ENCODE measurements around the gene ORMDL2.
"Not testable (repeated sequence)": the region's sequence is repeated elsewhere in the genome, so short reads cannot be mapped to it uniquely, and the experiment has no call there.

ORMDL2 gene

DNA sequence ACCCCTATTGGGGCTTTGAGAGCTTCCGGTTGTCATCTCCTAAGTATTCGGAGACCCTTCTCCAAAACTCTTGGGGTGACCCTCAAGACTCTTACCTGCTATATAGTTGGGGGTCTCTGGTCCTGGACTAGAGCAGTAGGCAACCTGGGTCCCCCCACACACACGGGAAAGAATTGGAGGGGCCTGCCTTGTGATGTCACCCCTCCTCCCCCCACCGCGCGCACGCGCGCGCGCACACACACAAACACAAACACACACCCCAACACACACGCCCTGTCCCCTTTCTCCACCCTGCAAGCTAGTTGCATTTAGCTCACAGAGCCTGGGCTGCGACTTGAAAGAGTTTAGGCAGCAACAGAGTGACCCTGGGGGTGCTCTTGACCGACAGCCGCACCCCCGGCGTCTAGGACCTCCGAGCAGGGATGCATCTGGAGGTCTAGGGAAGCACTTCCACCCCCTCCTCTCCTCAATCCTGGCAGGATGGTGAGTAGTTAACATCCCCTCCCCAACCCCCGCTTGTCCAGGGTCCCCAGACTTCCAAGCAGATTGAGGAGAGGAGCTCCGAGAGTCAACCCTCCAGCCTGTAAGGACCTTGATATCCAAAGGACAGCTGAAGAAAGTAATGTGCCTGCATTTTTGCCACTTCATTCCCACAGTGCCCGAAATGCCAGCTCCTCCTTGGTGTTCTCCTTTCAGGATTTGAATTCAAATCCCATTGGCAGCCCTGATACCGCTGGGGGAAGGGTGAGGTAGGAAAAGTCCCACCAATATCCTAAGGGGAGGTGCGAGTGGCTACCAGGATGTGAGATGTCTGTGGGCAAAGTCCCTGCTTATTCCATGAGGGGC is 13.0 kb downstream of the ORMDL2 start:
- in situ Hi-C loops (cut with HindIII; ENCODE audit: low sequenced_read_pairs), result no loop called here
- peak overlapping the region; percentile 82 for H3K4me3 ChIP-seq (ENCODE audit: low read depth, low read length)
- DNase-seq (ENCODE audit: low read depth, low spot score), result peak; percentile 77
- TF ChIP-seq, protein P1, sequence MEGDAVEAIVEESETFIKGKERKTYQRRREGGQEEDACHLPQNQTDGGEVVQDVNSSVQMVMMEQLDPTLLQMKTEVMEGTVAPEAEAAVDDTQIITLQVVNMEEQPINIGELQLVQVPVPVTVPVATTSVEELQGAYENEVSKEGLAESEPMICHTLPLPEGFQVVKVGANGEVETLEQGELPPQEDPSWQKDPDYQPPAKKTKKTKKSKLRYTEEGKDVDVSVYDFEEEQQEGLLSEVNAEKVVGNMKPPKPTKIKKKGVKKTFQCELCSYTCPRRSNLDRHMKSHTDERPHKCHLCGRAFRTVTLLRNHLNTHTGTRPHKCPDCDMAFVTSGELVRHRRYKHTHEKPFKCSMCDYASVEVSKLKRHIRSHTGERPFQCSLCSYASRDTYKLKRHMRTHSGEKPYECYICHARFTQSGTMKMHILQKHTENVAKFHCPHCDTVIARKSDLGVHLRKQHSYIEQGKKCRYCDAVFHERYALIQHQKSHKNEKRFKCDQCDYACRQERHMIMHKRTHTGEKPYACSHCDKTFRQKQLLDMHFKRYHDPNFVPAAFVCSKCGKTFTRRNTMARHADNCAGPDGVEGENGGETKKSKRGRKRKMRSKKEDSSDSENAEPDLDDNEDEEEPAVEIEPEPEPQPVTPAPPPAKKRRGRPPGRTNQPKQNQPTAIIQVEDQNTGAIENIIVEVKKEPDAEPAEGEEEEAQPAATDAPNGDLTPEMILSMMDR (IDR thresholded peaks at IDR 0.05; ENCODE audit: low read depth, low read length), result no peak

DNA sequence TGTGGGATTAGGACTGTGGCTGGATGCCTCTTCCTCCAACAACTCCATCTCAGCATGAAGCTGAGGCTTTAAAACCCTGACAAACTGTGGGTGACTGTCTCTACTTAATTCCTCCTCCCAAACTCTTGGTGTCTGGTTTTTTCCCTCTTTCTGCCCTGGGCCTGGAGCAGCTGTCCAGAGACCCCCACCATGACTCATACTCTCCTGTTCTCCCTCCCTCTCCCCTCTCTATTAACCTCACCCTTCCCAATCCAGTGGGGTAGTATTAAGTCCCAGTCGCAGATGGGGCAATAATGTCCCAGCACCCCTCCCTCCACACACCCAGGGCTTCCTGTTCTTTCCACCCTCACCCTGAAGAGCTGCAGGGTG is 13.6 kb downstream of the ORMDL2 start:
- no peak for DNase-seq (ENCODE audit: low read depth, low spot score)
- peak overlapping the region; percentile 82 for H3K4me3 ChIP-seq (ENCODE audit: low read depth, low read length)
- in situ Hi-C loops (cut with HindIII; ENCODE audit: low sequenced_read_pairs), result no loop called here
- TF ChIP-seq, protein P1 (IDR thresholded peaks at IDR 0.05; ENCODE audit: low read depth, low read length), result no peak

DNA sequence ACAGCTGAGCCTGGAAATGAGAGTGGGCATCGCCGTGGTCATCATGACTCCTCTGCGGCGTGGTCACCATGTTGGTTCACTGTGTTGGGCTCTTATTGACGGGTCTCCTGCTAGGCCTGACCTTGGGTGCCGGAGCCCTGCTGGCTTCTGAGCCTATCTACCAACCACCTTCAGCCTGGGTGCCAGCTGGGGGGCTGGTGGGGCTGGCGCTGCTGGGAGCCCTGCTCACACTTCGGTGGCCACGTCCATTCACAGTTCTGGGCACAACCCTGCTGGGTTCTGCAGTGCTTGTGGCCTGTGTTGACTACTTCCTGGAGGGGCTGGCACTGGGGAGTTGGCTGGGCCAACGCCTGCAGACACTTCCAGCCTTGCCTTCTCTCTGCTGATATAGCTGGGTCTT is 15.2 kb downstream of the ORMDL2 start:
- no peak for DNase-seq (ENCODE audit: low read depth, low spot score)
- H3K4me3 ChIP-seq (ENCODE audit: low read depth, low read length), result no peak overlapping the region
- TF ChIP-seq, protein P1 (IDR thresholded peaks at IDR 0.05; ENCODE audit: low read depth, low read length), result no peak
- in situ Hi-C loops (cut with HindIII; ENCODE audit: low sequenced_read_pairs), result no loop called here

DNA sequence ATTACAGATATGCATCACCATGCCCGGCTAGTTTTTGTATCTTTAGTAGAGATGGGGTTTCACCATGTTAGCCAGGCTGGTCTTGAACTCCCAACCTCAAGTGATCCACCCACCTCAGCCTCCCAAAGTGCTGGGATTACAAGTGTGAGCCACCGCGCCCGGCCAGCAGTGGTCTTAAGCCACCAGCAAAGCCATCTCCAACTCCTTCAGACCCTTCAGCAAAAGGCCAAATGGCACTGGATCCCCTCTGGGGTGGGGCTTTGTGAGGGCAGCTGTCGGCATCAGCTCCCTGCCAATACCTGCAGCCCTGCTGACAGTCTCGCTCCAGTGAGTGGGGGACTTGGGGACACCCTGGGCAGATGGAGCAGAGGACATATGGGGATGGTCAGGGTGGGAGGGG is 16.6 kb downstream of the ORMDL2 start:
- in situ Hi-C loops (cut with HindIII; ENCODE audit: low sequenced_read_pairs); DNase-seq (ENCODE audit: low read depth, low spot score); H3K4me3 ChIP-seq (ENCODE audit: low read depth, low read length): not testable (repeated sequence)

DNA sequence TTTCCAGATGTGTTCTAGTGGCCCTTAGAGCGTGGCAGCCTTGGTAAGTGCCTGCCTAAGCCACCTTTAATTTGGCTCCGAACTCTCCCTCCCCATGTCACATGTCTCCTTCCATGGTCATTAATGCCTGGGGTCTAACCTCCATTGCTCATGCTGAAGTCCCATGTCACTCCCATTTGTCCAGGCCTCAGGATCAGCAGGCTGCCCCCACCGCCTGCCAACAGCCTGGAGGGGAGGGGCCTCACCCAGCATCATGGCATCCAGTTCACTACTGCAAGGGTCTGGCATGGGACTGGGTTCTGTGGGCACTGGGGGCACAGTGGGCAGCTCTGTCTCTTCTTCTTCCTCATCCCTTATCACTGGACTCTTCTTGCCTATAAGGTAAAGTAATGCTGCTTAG is 20.5 kb downstream of the ORMDL2 start:
- TF ChIP-seq, protein P1 (IDR thresholded peaks at IDR 0.05; ENCODE audit: low read depth, low read length), result no peak
- H3K4me3 ChIP-seq (ENCODE audit: low read depth, low read length), result no peak overlapping the region
- no peak for DNase-seq (ENCODE audit: low read depth, low spot score)
- in situ Hi-C loops (cut with HindIII; ENCODE audit: low sequenced_read_pairs), result no loop called here

DNA sequence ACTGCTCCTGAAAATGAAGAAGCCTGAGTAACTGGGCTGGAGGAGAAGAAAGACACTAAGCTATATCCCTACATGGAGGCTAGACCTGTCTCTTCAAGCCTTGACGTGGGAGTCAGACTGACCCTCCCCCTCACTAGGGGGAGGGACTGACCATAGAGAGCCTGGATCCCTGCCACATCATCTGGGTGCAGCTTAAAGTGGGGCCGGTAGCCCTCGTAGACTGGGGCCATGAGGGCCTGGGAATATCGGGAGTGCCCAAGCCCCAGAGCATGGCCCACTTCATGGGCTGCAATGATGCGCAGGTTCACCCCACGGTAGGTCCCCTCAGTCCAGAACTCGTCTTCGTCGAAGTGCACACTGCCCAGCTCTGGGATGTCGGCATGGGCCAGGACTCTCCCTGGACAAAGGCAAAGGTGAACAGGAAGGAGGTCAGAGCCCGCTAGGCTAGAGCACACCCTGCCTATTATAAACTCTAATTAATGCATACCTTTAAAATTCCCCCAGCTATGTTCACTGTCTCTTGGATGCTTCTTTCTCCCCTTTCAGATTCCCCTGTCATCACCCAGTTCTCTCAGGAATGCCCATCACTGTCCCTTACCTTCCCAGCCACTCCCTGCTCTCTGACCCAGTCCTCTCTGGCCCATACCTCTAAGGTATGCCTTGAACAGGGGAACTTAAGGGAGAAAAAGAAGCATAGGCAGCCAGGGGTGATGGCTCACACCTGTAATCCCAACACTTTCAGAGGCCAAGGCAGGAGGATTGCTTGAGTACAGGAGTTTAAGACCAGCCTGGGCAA is 21.7 kb downstream of the ORMDL2 start:
- DNase-seq (ENCODE audit: low read depth, low spot score), result no peak
- TF ChIP-seq, protein P1 (IDR thresholded peaks at IDR 0.05; ENCODE audit: low read depth, low read length), result no peak
- in situ Hi-C loops (cut with HindIII; ENCODE audit: low sequenced_read_pairs), result no loop called here
- H3K4me3 ChIP-seq (ENCODE audit: low read depth, low read length), result no peak overlapping the region
